HG02981 (cell line): ENCODE measurements around the gene IST1.
"Not testable (repeated sequence)": the region's sequence is repeated elsewhere in the genome, so short reads cannot be mapped to it uniquely, and the experiment has no call there.

Source experiments
- ATAC-seq: cut with Tn5 transposase; IDR thresholded peaks from one replicate; pipeline ENCODE4 v1.9.1; 2021; ENCODE audit warnings: mild to moderate bottlenecking, moderate library complexity; ENCODE audit not compliant: unreplicated experiment

IST1 gene

GRCh38 chr16:71894921-71895678 is at the start of gene IST1:
Gene IST1 (plus strand): TSS chr16:71895531. CDS start chr16:71915641, 20,110 bp downstream.
- ATAC-seq = peak; percentile 74

GRCh38 chr16:71845639-71846430 is 49.5 kb upstream of the IST1 start, which contains the start of gene ATXN1L:
Gene ATXN1L (plus strand): TSS chr16:71845976. CDS start chr16:71849741, 3,765 bp downstream.
- peak; percentile 69 for ATAC-seq

- ATAC-seq = no peak
These were observed 48.9 kb upstream of the IST1 start for GRCh38 chr16:71846431-71846830.

- ATAC-seq = no peak
These were observed 48.2 kb upstream of the IST1 start for GRCh38 chr16:71847096-71847495.

- no peak for ATAC-seq
These were observed 46.7 kb upstream of the IST1 start for GRCh38 chr16:71848622-71849021.

- no peak for ATAC-seq
These were observed 43.6 kb upstream of the IST1 start for GRCh38 chr16:71851746-71852145.

- no peak for ATAC-seq
These were observed 43.2 kb upstream of the IST1 start for GRCh38 chr16:71852158-71852557.

GRCh38 chr16:71852561-71852960 is 42.8 kb upstream of the IST1 start:
- no peak for ATAC-seq

- no peak for ATAC-seq
These were observed 41.9 kb upstream of the IST1 start for GRCh38 chr16:71853413-71853812.

- no peak for ATAC-seq
These were observed 40.9 kb upstream of the IST1 start for GRCh38 chr16:71854369-71854948.

GRCh38 chr16:71855937-71856662 is 39.2 kb upstream of the IST1 start:
- no peak for ATAC-seq

GRCh38 chr16:71859762-71860521 is 35.4 kb upstream of the IST1 start:
- no peak for ATAC-seq

GRCh38 chr16:71863995-71864394 is 31.3 kb upstream of the IST1 start:
- no peak for ATAC-seq

- ATAC-seq = no peak
These were observed 30.0 kb upstream of the IST1 start for GRCh38 chr16:71865173-71865863.

- not testable (repeated sequence) for ATAC-seq
These were observed 28.2 kb upstream of the IST1 start for GRCh38 chr16:71867175-71867574.

- no peak for ATAC-seq
These were observed 27.4 kb upstream of the IST1 start for GRCh38 chr16:71867939-71868338.

GRCh38 chr16:71869089-71869488 is 26.2 kb upstream of the IST1 start:
- ATAC-seq = no peak

- no peak for ATAC-seq
These were observed 24.5 kb upstream of the IST1 start for GRCh38 chr16:71870818-71871217.

- no peak for ATAC-seq
These were observed 22.1 kb upstream of the IST1 start for GRCh38 chr16:71873199-71873598.

- ATAC-seq = no peak
These were observed 16.4 kb upstream of the IST1 start for GRCh38 chr16:71878911-71879310.
